Kidney (tissue), 14 donors: Measurements from ENCODE around the gene MACROD2. TPM values are rescaled to one million over a fixed set of nuclear protein-coding genes. Genes with fewer than 3 reads are reported as not detected.
A peak's percentile ranks its signal among the peaks of the same experiment; 100 is the strongest.
"Not testable (repeated sequence)": the region's sequence is repeated elsewhere in the genome, so short reads cannot be mapped to it uniquely, and the experiment has no call there.

ENCODE experiments used
- DNase-seq, 5 donors: peaks; one replicate each; pipeline ENCODE4 v3.0.0-alpha.2; 2013 to 2020
- FAIRE-seq: peaks from 2 replicates; lab custom pipeline; 2012; peaks lifted over from hg19 to GRCh38; lab: Jason Lieb, UNC
- H3K27ac ChIP-seq, 2 donors: one replicate each; pipeline ENCODE4 v1.7.0; 2013; ENCODE audit warnings: low read depth in 2 of 2, low read length in 2 of 2, inconsistent platforms in 1 of 2
- H3K27me3 ChIP-seq: one replicate; pipeline ENCODE4 v1.7.1; 2013; ENCODE audit warnings: low read length, inconsistent platforms; ENCODE audit not compliant: control insufficient read depth, insufficient read depth
- H3K36me3 ChIP-seq, 3 donors: one replicate each; pipeline versions ENCODE4 v1.7.0 to v1.7.1; 2013; ENCODE audit warnings: low read length in 3 of 3, control low read depth in 1 of 3, inconsistent platforms in 1 of 3; ENCODE audit not compliant: insufficient read depth in 3 of 3, control insufficient read depth in 2 of 3
- H3K4me1 ChIP-seq, 3 donors: one replicate each; pipeline versions ENCODE4 v1.7.0 to v1.7.1; 2013; ENCODE audit warnings: low read length in 3 of 3, inconsistent platforms in 1 of 3, low read depth in 1 of 3; ENCODE audit not compliant: control insufficient read depth in 2 of 3, insufficient read depth in 2 of 3
- H3K4me3 ChIP-seq, 3 donors: one replicate each; pipeline versions ENCODE4 v1.7.0 to v1.8.1; 2013; ENCODE audit warnings: low read length in 3 of 3, control low read depth in 1 of 3, inconsistent platforms in 1 of 3
- H3K9ac ChIP-seq, 3 donors: one replicate each; pipeline versions ENCODE4 v1.7.0 to v1.7.1; 2013; ENCODE audit warnings: low read length in 3 of 3, control low read depth in 1 of 3, inconsistent platforms in 1 of 3
- H3K9me3 ChIP-seq, 3 donors: one replicate each; pipeline versions ENCODE4 v1.7.0 to v1.7.1; 2013; ENCODE audit warnings: low read length in 3 of 3, control low read depth in 1 of 3, inconsistent platforms in 1 of 3; ENCODE audit not compliant: control insufficient read depth in 2 of 3, insufficient read depth in 1 of 3
- intact Hi-C: fragments of 100-400 bp; cut with DNase I; formaldehyde crosslinking; loops from one replicate; pipeline ENCODE4 v1.11.1; 2022
- polyA plus RNA-seq: library from polyadenylated mRNA; stranded (reverse); fragments of 350-450 nt; fragmentation: Illumina TruSeq; extraction: RNeasy Lipid Tissue Mini Kit (QIAGEN cat#74804); gene quantifications from one replicate; pipeline ENCODE4 v1.2.3, GENCODE V29; 2014; ENCODE audit warnings: low read depth, low replicate concordance; ENCODE audit not compliant: insufficient read depth
- total RNA-seq: library from RNA; stranded (reverse); fragmentation: NEBNext Ultra II Directional; extraction: Animal tissue kit (Norgen Biotek cat#: 25700); gene quantifications from one replicate; pipeline ENCODE4 v1.2.1, GENCODE V29; 2021
- TF ChIP-seq, protein P1 (sequence below): IDR thresholded peaks from 3 replicates; pipeline ENCODE4 v1.5.1; 2012; ENCODE audit warnings: mild to moderate bottlenecking, moderate library complexity, borderline replicate concordance; ENCODE audit not compliant: insufficient read depth; ENCODE audit errors: extremely low read depth
- donor health status: control.
- donor health status: control.
- donor health status: control.
- donor health status: control.
- donor health status: control.
- donor health status: DM: yes; HTN: yes; CAD: no.
- donor health status: Normal renal cell carcinoma (clear cell type).

Gene MACROD2
- total and polyA plus RNA-seq, 2 donors from 2014 or later: 3.0 to 10.0 TPM

DNA sequence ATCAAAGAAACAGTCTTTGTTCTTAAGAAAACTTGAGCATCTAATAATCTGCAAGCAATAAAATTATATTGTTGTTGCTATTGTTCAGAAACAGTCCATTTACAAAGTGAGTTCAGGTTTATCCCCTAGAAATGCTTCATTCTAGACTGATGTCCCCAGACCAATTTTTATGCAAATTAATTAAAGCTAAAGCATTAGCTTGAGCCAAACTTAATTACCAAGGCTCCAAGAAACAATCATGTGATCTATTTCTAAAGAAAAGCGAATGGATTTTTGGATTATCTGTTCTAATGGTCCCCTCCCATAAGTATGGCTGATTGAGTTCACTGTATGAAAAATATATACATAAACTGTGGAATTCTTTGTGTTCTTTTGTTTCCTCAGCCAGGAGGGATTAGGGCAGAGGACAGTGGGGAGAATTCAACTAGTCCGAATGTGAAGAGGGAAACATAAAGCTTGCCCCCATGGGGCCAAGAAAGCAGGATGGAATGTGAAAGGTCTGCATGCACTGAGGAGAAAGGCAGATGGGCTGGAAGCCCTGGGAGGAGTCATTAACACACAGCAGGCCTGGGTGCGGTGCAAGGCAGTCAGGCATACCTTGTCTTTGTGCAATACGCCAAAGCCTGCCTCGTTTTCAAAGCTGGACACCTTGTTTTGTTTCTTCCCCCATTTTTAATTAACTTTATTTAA lies 1980.9 kb downstream of the MACROD2 start:
- DNase-seq (peak in 1 of 5 donors; percentile 8), FAIRE-seq (no peak)
- no peak overlapping the region for H3K4me3 ChIP-seq
- H3K27ac ChIP-seq: no peak overlapping the region
- intact Hi-C loops: no loop called here
- peaks cover 0 to 3% (median 0%) of the 10 kb centered on the region in 3 donors for H3K9me3 ChIP-seq
- H3K9ac ChIP-seq: no peak overlapping the region
- no peaks in the 10 kb centered on the region for H3K36me3 ChIP-seq
- no peaks in the 10 kb centered on the region for H3K4me1 ChIP-seq
- H3K27me3 ChIP-seq: no peaks in the 10 kb centered on the region
- TF ChIP-seq, protein P1, sequence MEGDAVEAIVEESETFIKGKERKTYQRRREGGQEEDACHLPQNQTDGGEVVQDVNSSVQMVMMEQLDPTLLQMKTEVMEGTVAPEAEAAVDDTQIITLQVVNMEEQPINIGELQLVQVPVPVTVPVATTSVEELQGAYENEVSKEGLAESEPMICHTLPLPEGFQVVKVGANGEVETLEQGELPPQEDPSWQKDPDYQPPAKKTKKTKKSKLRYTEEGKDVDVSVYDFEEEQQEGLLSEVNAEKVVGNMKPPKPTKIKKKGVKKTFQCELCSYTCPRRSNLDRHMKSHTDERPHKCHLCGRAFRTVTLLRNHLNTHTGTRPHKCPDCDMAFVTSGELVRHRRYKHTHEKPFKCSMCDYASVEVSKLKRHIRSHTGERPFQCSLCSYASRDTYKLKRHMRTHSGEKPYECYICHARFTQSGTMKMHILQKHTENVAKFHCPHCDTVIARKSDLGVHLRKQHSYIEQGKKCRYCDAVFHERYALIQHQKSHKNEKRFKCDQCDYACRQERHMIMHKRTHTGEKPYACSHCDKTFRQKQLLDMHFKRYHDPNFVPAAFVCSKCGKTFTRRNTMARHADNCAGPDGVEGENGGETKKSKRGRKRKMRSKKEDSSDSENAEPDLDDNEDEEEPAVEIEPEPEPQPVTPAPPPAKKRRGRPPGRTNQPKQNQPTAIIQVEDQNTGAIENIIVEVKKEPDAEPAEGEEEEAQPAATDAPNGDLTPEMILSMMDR: no peak

DNA sequence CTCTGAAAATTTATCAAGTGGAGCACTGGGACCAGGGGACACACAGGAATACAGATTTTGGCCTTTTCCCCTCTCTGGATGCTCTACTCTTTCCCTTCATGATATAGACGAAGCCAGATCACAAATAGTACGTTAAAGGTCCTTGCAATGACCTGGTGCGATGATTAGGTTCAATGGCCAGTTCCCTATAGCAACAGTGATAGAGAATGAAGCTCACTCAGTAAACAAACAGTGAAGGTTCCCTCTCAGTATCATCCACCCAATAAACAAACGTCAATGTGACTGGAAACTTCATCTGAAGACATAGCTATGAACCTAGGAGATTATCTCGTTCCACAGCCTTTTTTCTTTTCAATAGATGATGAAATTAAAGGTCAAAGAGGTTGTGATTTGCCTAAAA lies 1981.7 kb downstream of the MACROD2 start:
- no peak overlapping the region for H3K4me3 ChIP-seq
- DNase-seq (no peak), FAIRE-seq (no peak)
- no peaks in the 10 kb centered on the region for H3K36me3 ChIP-seq
- H3K9me3 ChIP-seq: peaks cover 0 to 3% (median 0%) of the 10 kb centered on the region in 3 donors
- no peaks in the 10 kb centered on the region for H3K4me1 ChIP-seq
- intact Hi-C loops: no loop called here
- no peak overlapping the region for H3K27ac ChIP-seq
- no peak overlapping the region for H3K9ac ChIP-seq
- TF ChIP-seq, protein P1: no peak
- H3K27me3 ChIP-seq: no peaks in the 10 kb centered on the region

DNA sequence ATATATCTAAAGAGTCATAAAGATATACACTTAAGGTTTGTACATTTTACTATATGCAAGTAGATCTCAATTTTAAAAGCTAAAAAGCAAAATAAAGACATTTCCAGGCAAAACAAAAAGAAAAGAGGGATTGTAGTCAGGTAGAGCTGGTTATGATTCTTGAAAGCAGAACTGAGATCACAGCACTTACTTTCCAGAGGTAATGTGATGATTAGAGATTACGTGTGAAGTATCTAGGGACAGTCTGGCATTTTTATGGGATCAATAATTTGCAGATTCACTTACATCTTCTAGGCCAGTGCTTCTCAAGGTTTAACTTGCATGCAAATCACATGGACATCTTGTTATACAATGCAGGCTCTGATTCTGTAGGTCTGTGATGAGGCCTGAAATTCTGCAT lies 1982.4 kb downstream of the MACROD2 start:
- Histone ChIP-seq H3K4me1 (no peaks in the 10 kb centered on the region), H3K4me3 (no peak overlapping the region), H3K9me3 (no peaks in the 10 kb centered on the region), H3K9ac (no peak overlapping the region), H3K36me3 (no peaks in the 10 kb centered on the region), H3K27ac (no peak overlapping the region), H3K27me3 (no peaks in the 10 kb centered on the region)
- TF ChIP-seq, protein P1: no peak
- DNase-seq: no peak
- intact Hi-C loops: no loop called here
- no peak for FAIRE-seq

DNA sequence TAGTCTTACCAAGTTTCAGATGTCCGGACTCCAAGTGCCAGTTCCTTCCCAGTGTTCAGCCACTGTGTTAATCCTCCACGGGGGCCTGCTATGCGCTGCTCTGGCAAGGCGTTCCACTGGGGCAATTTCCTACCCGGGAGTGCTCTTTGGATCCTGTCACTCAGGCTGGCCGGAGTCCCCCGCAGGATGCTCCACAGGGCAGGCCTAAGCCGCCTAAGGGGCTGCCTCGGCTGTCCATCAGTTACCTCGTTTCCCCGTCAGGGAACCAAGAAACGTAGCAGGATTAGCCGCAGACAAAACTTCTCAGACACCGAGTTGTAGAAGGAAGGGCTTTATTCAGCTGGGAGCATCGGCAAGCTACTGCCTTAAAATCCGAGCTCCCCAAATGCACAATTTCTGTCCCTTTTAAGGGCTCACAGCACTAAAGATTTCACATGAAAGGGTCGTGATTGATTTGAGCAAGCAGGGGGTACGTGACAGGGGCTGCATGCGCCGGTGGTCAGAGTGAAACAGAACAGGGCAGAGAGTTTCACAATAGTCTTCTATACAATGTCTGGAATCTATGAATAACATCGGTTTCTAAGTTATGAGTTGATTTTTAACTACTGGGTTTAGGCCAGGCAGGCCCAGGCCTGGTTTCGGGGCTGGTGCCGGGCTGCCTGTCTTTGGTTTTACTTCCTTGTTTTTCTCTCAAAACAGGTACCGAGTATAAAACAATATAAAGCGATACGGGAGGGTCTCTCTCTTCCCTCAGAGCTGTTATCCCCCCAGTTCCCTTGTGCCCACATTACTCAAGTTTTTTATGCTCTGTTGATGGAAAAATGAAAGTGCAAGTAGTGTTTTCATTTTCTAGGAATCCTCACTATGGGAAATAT lies 1990.4 kb downstream of the MACROD2 start:
- H3K4me1 ChIP-seq, H3K4me3 ChIP-seq, FAIRE-seq, H3K9ac ChIP-seq, H3K27me3 ChIP-seq, H3K27ac ChIP-seq, H3K36me3 ChIP-seq, H3K9me3 ChIP-seq, DNase-seq, intact Hi-C loops: not testable (repeated sequence)
